ENCODE measurements around the gene SRSF4. TPM values are rescaled to one million over a fixed set of nuclear protein-coding genes. Genes with fewer than 3 reads are reported as not detected.
A peak's percentile ranks its signal among the peaks of the same experiment; 100 is the strongest.

Gene SRSF4
- total RNA-seq, 2 donors from 2014 or later = 55.2 to 65.7 TPM

GRCh38 chr1:29121936-29122681, 59.6 kb downstream of the SRSF4 start:
- H3K27ac ChIP-seq = peak overlapping the region; percentile 83 to 90
- no peak for DNase-seq (ENCODE audit: low spot score)
- no peaks in the 10 kb centered on the region for H3K27me3 ChIP-seq (replicated peaks; ENCODE audit: insufficient read depth)
- no peaks in the 10 kb centered on the region for H3K9me3 ChIP-seq
- H3K4me3 ChIP-seq = peak overlapping the region; percentile 50 to 52
- H3K36me3 ChIP-seq = no peaks in the 10 kb centered on the region
- whole genome bisulfite sequencing = 1% methylated on average over 64 of the region's 81 CpGs
- peak in 1 of 4 experiments; percentile 5 for TF ChIP-seq CTCF (IDR thresholded peaks at IDR 0.05)
- TF ChIP-seq POLR2AphosphoS5 (IDR thresholded peaks at IDR 0.05) = no peak
- H3K4me1 ChIP-seq (replicated peaks) = peaks cover 3% of the 10 kb centered on the region
- intact Hi-C loops (cut with DNase I) = loop anchor here (2.0 to 5.0 kb wide), 4 partner anchors 39 to 235 kb away; no protein-coding TSS in a partner anchor

GRCh38 chr1:29121516-29121935, 60.2 kb downstream of the SRSF4 start:
- 3% methylated on average over 23 of the region's 59 CpGs for WGBS
- no peak for DNase-seq (ENCODE audit: low spot score)
- peaks cover 3% of the 10 kb centered on the region for H3K4me1 ChIP-seq (replicated peaks)

DNA sequence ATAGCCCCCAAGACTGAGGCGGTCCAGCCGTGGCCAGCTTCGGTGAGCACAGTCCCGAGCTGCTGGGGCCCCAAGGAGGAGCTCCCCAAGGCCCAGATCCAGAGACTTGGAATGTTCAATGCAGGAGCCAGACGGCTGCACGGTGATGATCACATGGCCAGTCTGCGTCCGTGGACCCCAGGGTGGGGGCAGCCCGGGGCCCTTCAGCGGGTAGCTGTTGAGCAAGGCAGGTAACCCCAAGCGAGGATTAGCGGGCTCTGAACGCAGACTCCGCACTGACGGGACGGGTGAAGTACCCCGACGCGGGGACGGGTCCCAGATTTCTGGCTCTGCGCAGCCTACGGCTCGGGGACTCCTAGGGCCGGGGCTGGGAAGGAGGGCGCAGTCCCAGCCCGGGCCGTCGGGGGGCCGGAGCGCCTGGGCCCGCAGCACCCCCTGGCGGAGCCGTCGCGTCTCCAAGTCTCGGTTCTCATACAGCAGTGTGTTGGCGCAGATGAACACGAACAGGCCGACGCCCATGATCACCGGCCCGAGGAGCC, 60.7 kb downstream of the SRSF4 start:
- TF ChIP-seq POLR2AphosphoS5 (IDR thresholded peaks at IDR 0.05) (no peak), POLR2A (IDR thresholded peaks at IDR 0.05) (no peak), CTCF (IDR thresholded peaks at IDR 0.05) (peak in 3 of 4 experiments; percentile 25 to 57 (median 48))
- Histone ChIP-seq H3K36me3 (no peaks in the 10 kb centered on the region), H3K27ac (peak overlapping the region; percentile 83 to 90), H3K4me1 (replicated peaks) (peaks cover 3% of the 10 kb centered on the region), H3K27me3 (replicated peaks; ENCODE audit: insufficient read depth) (no peaks in the 10 kb centered on the region), H3K4me3 (peak overlapping the region; percentile 50 to 52), H3K9me3 (no peaks in the 10 kb centered on the region)
- WGBS = 38% methylated on average over 42 of the region's 42 CpGs
- intact Hi-C loops (cut with DNase I) = loop anchor here (2.0 to 5.0 kb wide), 4 partner anchors 38 to 234 kb away; no protein-coding TSS in a partner anchor
- DNase-seq (ENCODE audit: low spot score) = no peak

More at GRCh38 chr1:29121516-29121935, 60.2 kb downstream of the SRSF4 start:
- no peak for TF ChIP-seq POLR2A (IDR thresholded peaks at IDR 0.05)
- TF ChIP-seq POLR2AphosphoS5 (IDR thresholded peaks at IDR 0.05) = no peak
- TF ChIP-seq CTCF (IDR thresholded peaks at IDR 0.05) = no peak
- peak overlapping the region; percentile 50 to 52 for H3K4me3 ChIP-seq
- no peaks in the 10 kb centered on the region for H3K36me3 ChIP-seq
- no peaks in the 10 kb centered on the region for H3K9me3 ChIP-seq
- H3K27ac ChIP-seq = peak overlapping the region; percentile 83 to 90
- intact Hi-C loops (cut with DNase I) = loop anchor here (2.0 to 5.0 kb wide), 4 partner anchors 39 to 235 kb away; no protein-coding TSS in a partner anchor
- H3K27me3 ChIP-seq (replicated peaks; ENCODE audit: insufficient read depth) = no peaks in the 10 kb centered on the region

DNA sequence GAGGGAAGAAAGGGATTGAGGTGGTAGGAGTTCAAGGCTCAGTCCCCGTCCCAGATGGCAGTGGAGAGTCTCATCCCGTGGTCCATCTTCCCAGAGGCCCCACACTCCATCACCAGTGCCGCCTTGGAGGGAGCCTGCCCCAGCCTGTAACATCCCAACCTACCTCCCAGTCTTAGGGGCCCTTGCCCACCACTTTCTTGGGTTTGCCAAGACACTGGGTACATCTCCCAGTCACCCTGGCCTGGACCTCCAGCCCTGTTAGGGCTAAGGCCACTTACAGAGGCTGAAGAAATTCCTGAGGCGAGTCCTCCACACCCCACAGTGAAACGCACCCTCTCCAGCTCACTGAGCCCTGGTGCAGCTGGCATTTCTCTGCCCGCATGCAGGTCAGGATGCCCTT, 61.3 kb downstream of the SRSF4 start:
- H3K27me3 ChIP-seq (replicated peaks; ENCODE audit: insufficient read depth) = no peaks in the 10 kb centered on the region
- 82% methylated on average over 6 of the region's 6 CpGs for WGBS
- DNase-seq (ENCODE audit: low spot score) = no peak
- no peak overlapping the region for H3K4me3 ChIP-seq
- peaks cover 3% of the 10 kb centered on the region for H3K4me1 ChIP-seq (replicated peaks)
- intact Hi-C loops (cut with DNase I) = loop anchor here (2.0 to 5.0 kb wide), 4 partner anchors 38 to 234 kb away; no protein-coding TSS in a partner anchor
- TF ChIP-seq POLR2AphosphoS5 (IDR thresholded peaks at IDR 0.05) (no peak), POLR2A (IDR thresholded peaks at IDR 0.05) (no peak), CTCF (IDR thresholded peaks at IDR 0.05) (no peak)
- no peaks in the 10 kb centered on the region for H3K9me3 ChIP-seq
- H3K36me3 ChIP-seq = no peaks in the 10 kb centered on the region
- H3K27ac ChIP-seq = peak overlapping the region; percentile 4 to 90
